Right lobe of liver (tissue), 6 donors: ENCODE results near the gene NUTF2. TPM values are rescaled to one million over a fixed set of nuclear protein-coding genes. Genes with fewer than 3 reads are reported as not detected.

Experiments
- ATAC-seq, 4 donors: fragments of 200-7000 bp; cut with Tn5 transposase; one replicate each; pipeline ENCODE4 v1.9.1; 2020; ENCODE audit warnings: mild to moderate bottlenecking in 4 of 4, moderate library complexity in 4 of 4
- DNase-seq, 3 donors: peaks; one replicate each; pipeline ENCODE4 v3.0.0-alpha.2; 2020
- H3K27ac ChIP-seq, 3 donors: fragments of 200-600 bp; one replicate each; pipeline ENCODE4 v1.8.0; 2022
- H3K27me3 ChIP-seq, 2 donors: fragments of 200-600 bp; one replicate each; pipeline ENCODE4 v1.8.0; 2022
- H3K36me3 ChIP-seq, 4 donors: fragments of 200-600 bp; sonication (generic) in 1 of 4; one replicate each; pipeline versions ENCODE4 v1.5.1 to v1.8.0; 2017 to 2022; ENCODE audit warnings: control low read depth in 1 of 4
- H3K4me1 ChIP-seq, 4 donors: fragments of 200-600 bp; sonication (generic) in 1 of 4; one replicate each; pipeline versions ENCODE4 v1.5.1 to v1.8.0; 2017 to 2022; ENCODE audit warnings: control low read depth in 1 of 4
- H3K4me3 ChIP-seq, 3 donors: fragments of 200-600 bp; one replicate each; pipeline ENCODE4 v1.8.0; 2022
- H3K9me3 ChIP-seq, 4 donors: fragments of 200-600 bp; sonication (generic) in 1 of 4; one replicate each; pipeline versions ENCODE4 v1.5.1 to v1.8.0; 2017 to 2022; ENCODE audit warnings: control low read depth in 1 of 4
- CTCF ChIP-seq, 4 donors: fragments of 200-600 bp in 3 of 4; fragments of 450-650 bp in 1 of 4; IDR thresholded peaks; one replicate each; pipeline versions ENCODE4 v1.5.1 to v1.8.0; 2016 to 2022; ENCODE audit warnings: antibody characterized with exemption in 4 of 4, mild to moderate bottlenecking in 2 of 4
- POLR2A ChIP-seq: fragments of 450-650 bp; IDR thresholded peaks from one replicate; pipeline ENCODE4 v1.6.1; 2017; ENCODE audit warnings: antibody characterized with exemption, mild to moderate bottlenecking
- WGBS: methylation state at CpG from one replicate; pipeline ENCODE4 v1.1.6; 2018; ENCODE audit warnings: low coverage, low lambda C conversion rate; ENCODE audit not compliant: insufficient coverage; ENCODE audit errors: missing lambda C conversion rate; 5-methylcytosine and 5-hydroxymethylcytosine counted together
- intact Hi-C, 2 donors: fragments of 100-400 bp; cut with DNase I; formaldehyde crosslinking; loops; one replicate each; pipeline versions ENCODE4 v1.11.2 to v1.14.1; 2022
- total RNA-seq, 6 experiments: library from RNA; depleted of rRNA in 2 of 6; stranded (reverse); fragments of >200 nt in 2 of 6; fragmentation: NEBNext Ultra II Directional in 3 of 6; extraction: Animal tissue kit (Norgen Biotek cat#: 25700) in 3 of 6; gene quantifications; one replicate each; pipeline versions ENCODE4 v1.1.0 to v1.2.4, GENCODE V29; 2016 to 2023
- donor health status: DM: no; HTN: yes; CAD: no.
- donor health status: DM: no; HTN: no; CAD: no.
- donor health status: DM: no; HTN: no; CAD: no.
- donor health status: DM: no; HTN: yes; CAD: no.
- donor health status: DM: no; HTN: yes; CAD: no.

The NUTF2 gene
- total RNA-seq, 6 experiments from 2014 or later, result 23.4 to 67.8 (median 33.9) TPM

GRCh38 chr16:67864594-67864993 lies 17.9 kb downstream of the NUTF2 start:
- H3K27me3 ChIP-seq, result no peaks in the 10 kb centered on the region
- DNase-seq (no peak), ATAC-seq (no peak)
- intact Hi-C loops, result no loop called here
- WGBS, result 86% methylated on average over 1 of the region's 2 CpGs
- H3K9me3 ChIP-seq, result no peaks in the 10 kb centered on the region
- H3K4me3 ChIP-seq, result no peak overlapping the region
- H3K4me1 ChIP-seq, result no peaks in the 10 kb centered on the region
- no peak overlapping the region for H3K27ac ChIP-seq
- H3K36me3 ChIP-seq, result peaks cover 0 to 36% (median 5%) of the 10 kb centered on the region in 4 donors
- no peak for TF ChIP-seq POLR2A
- TF ChIP-seq CTCF (IDR thresholded peaks at IDR 0.05), result no peak

- Histone ChIP-seq H3K27ac (no peak overlapping the region), H3K36me3 (peaks cover 0 to 36% (median 6%) of the 10 kb centered on the region in 4 donors), H3K9me3 (no peaks in the 10 kb centered on the region), H3K27me3 (no peaks in the 10 kb centered on the region), H3K4me3 (no peak overlapping the region), H3K4me1 (peaks cover 0 to 7% (median 0%) of the 10 kb centered on the region in 4 donors)
- no CpG with 5 or more reads among the region's 2 CpGs for WGBS
- intact Hi-C loops, result no loop called here
- peak; percentile 75 to 84 (median 78) for ATAC-seq
- no peak for DNase-seq
- peak; percentile 33 to 64 (median 42) for TF ChIP-seq CTCF (IDR thresholded peaks at IDR 0.05)
- TF ChIP-seq POLR2A, result no peak
Measured at GRCh38 chr16:67865318-67865717, 18.6 kb downstream of the NUTF2 start.

- no peak overlapping the region for H3K4me3 ChIP-seq
- no peak for DNase-seq
- peaks cover 0 to 39% (median 6%) of the 10 kb centered on the region in 4 donors for H3K36me3 ChIP-seq
- intact Hi-C loops, result no loop called here
- no peaks in the 10 kb centered on the region for H3K27me3 ChIP-seq
- ATAC-seq, result no peak
- no peak overlapping the region for H3K27ac ChIP-seq
- TF ChIP-seq CTCF (IDR thresholded peaks at IDR 0.05), result no peak
- TF ChIP-seq POLR2A, result no peak
- H3K9me3 ChIP-seq, result no peaks in the 10 kb centered on the region
- peaks cover 0 to 13% (median 4%) of the 10 kb centered on the region in 4 donors for H3K4me1 ChIP-seq
- 95% methylated on average over 4 of the region's 6 CpGs for WGBS
Measured at GRCh38 chr16:67868290-67868689, 21.6 kb downstream of the NUTF2 start.

GRCh38 chr16:67869653-67870052 lies 22.9 kb downstream of the NUTF2 start:
- TF ChIP-seq CTCF (IDR thresholded peaks at IDR 0.05) (no peak), POLR2A (no peak)
- peak in 2 of 3 donors; percentile 59 to 71 for DNase-seq
- Histone ChIP-seq H3K36me3 (peaks cover 0 to 39% (median 6%) of the 10 kb centered on the region in 4 donors), H3K4me1 (peaks cover 0 to 24% (median 8%) of the 10 kb centered on the region in 4 donors), H3K27me3 (no peaks in the 10 kb centered on the region), H3K9me3 (no peaks in the 10 kb centered on the region), H3K27ac (peak overlapping the region in 2 of 3 donors; percentile 43 to 66), H3K4me3 (no peak overlapping the region)
- peak; percentile 7 to 57 (median 42) for ATAC-seq
- intact Hi-C loops, result no loop called here
- 31% methylated on average over 5 of the region's 7 CpGs for WGBS

- WGBS, result 65% methylated on average over 2 of the region's 3 CpGs
- H3K4me3 ChIP-seq, result no peak overlapping the region
- TF ChIP-seq POLR2A (no peak), CTCF (IDR thresholded peaks at IDR 0.05) (no peak)
- intact Hi-C loops, result no loop called here
- no peak for DNase-seq
- peaks cover 0 to 32% (median 8%) of the 10 kb centered on the region in 4 donors for H3K4me1 ChIP-seq
- H3K27me3 ChIP-seq, result no peaks in the 10 kb centered on the region
- no peaks in the 10 kb centered on the region for H3K9me3 ChIP-seq
- ATAC-seq, result no peak
- H3K36me3 ChIP-seq, result peaks cover 0 to 27% (median 6%) of the 10 kb centered on the region in 4 donors
- no peak overlapping the region for H3K27ac ChIP-seq
Measured at GRCh38 chr16:67871256-67871655, 24.5 kb downstream of the NUTF2 start.
